GM23338 (cell line): Measurements from ENCODE around the gene EFCAB6. TPM values are rescaled to one million over a fixed set of nuclear protein-coding genes. Genes with fewer than 3 reads are reported as not detected.

Experiments used
- ATAC-seq: fragments of 200-7000 bp; cut with Tn5 transposase; 3 replicates; pipeline ENCODE4 v1.9.1; 2020
- DNase-seq: peaks from one replicate; pipeline ENCODE4 v3.0.0-alpha.2; 2015; ENCODE audit warnings: low spot score
- H2AFZ ChIP-seq: fragments of 200-600 bp; sonication (generic); 2 replicates; pipeline ENCODE4 v1.8.0; 2016; ENCODE audit warnings: antibody characterized with exemption, mild to moderate bottlenecking, moderate library complexity
- H3F3A ChIP-seq: fragments of 200-600 bp; sonication (generic); replicated peaks from 2 replicates; pipeline ENCODE4 v1.8.0; 2017; ENCODE audit warnings: antibody characterized with exemption, mixed run types, low read depth
- H3K27ac ChIP-seq: fragments of 200-600 bp; sonication (generic); 2 replicates; pipeline ENCODE4 v1.6.1; 2016; ENCODE audit warnings: low read depth
- H3K27me3 ChIP-seq: fragments of 200-600 bp; sonication (generic); 2 replicates; pipeline ENCODE4 v1.8.0; 2016; ENCODE audit warnings: mild to moderate bottlenecking, mixed run types, moderate library complexity; ENCODE audit not compliant: insufficient read depth
- H3K36me3 ChIP-seq: fragments of 200-600 bp; sonication (generic); 2 replicates; pipeline ENCODE4 v1.8.0; 2016; ENCODE audit warnings: mild to moderate bottlenecking; ENCODE audit not compliant: insufficient read depth
- H3K4me1 ChIP-seq: fragments of 200-600 bp; sonication (generic); 2 replicates; pipeline ENCODE4 v1.8.0; 2016; ENCODE audit warnings: mild to moderate bottlenecking, moderate library complexity; ENCODE audit not compliant: insufficient read depth
- H3K4me2 ChIP-seq: fragments of 200-600 bp; sonication (generic); 2 replicates; pipeline ENCODE4 v1.7.1; 2017; ENCODE audit warnings: mixed run types
- H3K4me3 ChIP-seq: fragments of 200-600 bp; sonication (generic); 2 replicates; pipeline ENCODE4 v1.6.1; 2016; ENCODE audit warnings: mixed run types
- H3K79me2 ChIP-seq: fragments of 200-600 bp; sonication (generic); replicated peaks from 2 replicates; pipeline ENCODE4 v1.8.0; 2017; ENCODE audit warnings: mild to moderate bottlenecking; ENCODE audit not compliant: insufficient read depth
- H3K9me2 ChIP-seq: fragments of 200-600 bp; sonication (generic); 2 replicates; pipeline ENCODE4 v1.8.0; 2017; ENCODE audit not compliant: insufficient read depth
- H4K20me1 ChIP-seq: fragments of 200-600 bp; sonication (generic); replicated peaks from 2 replicates; pipeline ENCODE4 v1.8.0; 2017; ENCODE audit warnings: mild to moderate bottlenecking; ENCODE audit not compliant: insufficient read depth
- H3K27ac Mint-ChIP-seq: 2 replicates; pipeline ENCODE4 v1.8.0; 2020; ENCODE audit warnings: inconsistent platforms, mild to moderate bottlenecking, moderate library complexity, mixed read lengths
- H3K27me3 Mint-ChIP-seq: 3 replicates; pipeline ENCODE4 v1.8.0; 2022; ENCODE audit warnings: low read depth, mild to moderate bottlenecking, moderate library complexity, mixed read lengths, inconsistent platforms; ENCODE audit not compliant: insufficient read depth, poor library complexity
- H3K36me3 Mint-ChIP-seq: 3 replicates; pipeline ENCODE4 v1.8.0; 2021; ENCODE audit warnings: low read depth, mild to moderate bottlenecking, inconsistent platforms, moderate library complexity, mixed read lengths
- H3K4me1 Mint-ChIP-seq: 3 replicates; pipeline ENCODE4 v1.8.0; 2020; ENCODE audit warnings: mild to moderate bottlenecking, inconsistent platforms, mixed read lengths
- H3K4me3 Mint-ChIP-seq: 3 replicates; pipeline ENCODE4 v1.8.0; 2021; ENCODE audit warnings: moderate library complexity, mild to moderate bottlenecking, inconsistent platforms, mixed read lengths
- H3K9me3 Mint-ChIP-seq: 3 replicates; pipeline ENCODE4 v1.8.0; 2020; ENCODE audit warnings: moderate library complexity, mild to moderate bottlenecking, inconsistent platforms, mixed read lengths
- CREB1 ChIP-seq: fragments of 250-450 bp; sonication (Bioruptor Pico); IDR thresholded peaks from 2 replicates; pipeline ENCODE4 v1.5.0; 2020; ENCODE audit warnings: low read depth, mild to moderate bottlenecking, moderate library complexity
- EZH2 ChIP-seq: fragments of 200-600 bp; sonication (generic); IDR thresholded peaks from one replicate; pipeline ENCODE4 v1.8.0; 2017; ENCODE audit warnings: antibody characterized with exemption, mild to moderate bottlenecking, low read depth; ENCODE audit not compliant: unreplicated experiment
- EZH2phosphoT487 ChIP-seq: fragments of 200-600 bp; sonication (generic); IDR thresholded peaks from one replicate; pipeline ENCODE4 v1.8.1; 2018; ENCODE audit warnings: antibody characterized with exemption; ENCODE audit not compliant: unreplicated experiment
- POLR2AphosphoS5 ChIP-seq: IDR thresholded peaks from 2 replicates; pipeline ENCODE4 v1.6.1; 2016; ENCODE audit warnings: antibody characterized with exemption, low read depth
- STAT1 ChIP-seq: IDR thresholded peaks from one replicate; pipeline ENCODE4 v1.6.1; 2016; ENCODE audit warnings: antibody characterized with exemption; ENCODE audit not compliant: unreplicated experiment
- ZNF331 ChIP-seq: fragments of 250-450 bp; sonication (Bioruptor Pico); IDR thresholded peaks from 2 replicates; pipeline ENCODE4 v1.5.0; 2020; ENCODE audit warnings: low read depth, mild to moderate bottlenecking, moderate library complexity
- ZNF462 ChIP-seq: fragments of 250-450 bp; sonication (Bioruptor Pico); IDR thresholded peaks from 2 replicates; pipeline ENCODE4 v1.5.0; 2020; ENCODE audit warnings: mild to moderate bottlenecking, moderate library complexity
- polyA plus RNA-seq: library from polyadenylated mRNA; unstranded; fragments of >200 nt; fragmentation: Nextera tagmentation; extraction: Ambion mirVana; gene quantifications from 2 replicates; pipeline ENCODE4 v1.2.1, GENCODE V29; 2016
- total RNA-seq: library from RNA; depleted of rRNA; stranded (reverse); fragments of >200 nt; shearing (Covaris generic); gene quantifications from 2 replicates; pipeline ENCODE4 v1.2.3, GENCODE V29; 2014

EFCAB6 gene
- total and polyA plus RNA-seq, 2 experiments from 2014 or later, result 1.1 to 1.8 TPM

- Histone ChIP-seq H3K27me3 (no peaks in the 10 kb centered on the region), H2AFZ (no peak overlapping the region), H3K4me3 (no peak overlapping the region), H4K20me1 (no peaks in the 10 kb centered on the region), H3K4me1 (no peaks in the 10 kb centered on the region), H3K27ac (no peak overlapping the region), H3F3A (no peaks in the 10 kb centered on the region), H3K9me2 (peaks cover 15% of the 10 kb centered on the region; the same call in 1 of the 2 replicates), H3K4me2 (no peak overlapping the region), H3K36me3 (no peaks in the 10 kb centered on the region), H3K79me2 (no peaks in the 10 kb centered on the region)
- Mint-ChIP-seq H3K36me3 (no peaks in the 10 kb centered on the region), H3K27me3 (peaks cover 1% of the 10 kb centered on the region), H3K4me1 (no peaks in the 10 kb centered on the region), H3K4me3 (no peak overlapping the region), H3K27ac (no peak overlapping the region), H3K9me3 (peaks cover 5% of the 10 kb centered on the region; the same call in 2 of the 3 replicates)
- no peak for ATAC-seq
- TF ChIP-seq CREB1 (no peak), EZH2 (no peak), ZNF331 (CRISPR knock-in tag) (no peak), STAT1 (no peak), ZNF462 (CRISPR knock-in tag) (no peak), EZH2phosphoT487 (no peak)
- no peak for DNase-seq
These were observed 307.3 kb downstream of the EFCAB6 start for GRCh38 chr22:43504666-43505261.

- Mint-ChIP-seq H3K4me1 (no peaks in the 10 kb centered on the region), H3K27ac (no peak overlapping the region), H3K36me3 (no peaks in the 10 kb centered on the region), H3K9me3 (peaks cover 4% of the 10 kb centered on the region; the same call in 1 of the 3 replicates), H3K27me3 (no peaks in the 10 kb centered on the region), H3K4me3 (no peak overlapping the region)
- Histone ChIP-seq H3F3A (no peaks in the 10 kb centered on the region), H3K27me3 (no peaks in the 10 kb centered on the region), H3K4me2 (no peak overlapping the region), H3K9me2 (peaks cover 15% of the 10 kb centered on the region; the same call in 1 of the 2 replicates), H3K4me3 (no peak overlapping the region), H2AFZ (no peak overlapping the region), H3K36me3 (no peaks in the 10 kb centered on the region), H3K4me1 (no peaks in the 10 kb centered on the region), H3K27ac (no peak overlapping the region), H4K20me1 (no peaks in the 10 kb centered on the region), H3K79me2 (no peaks in the 10 kb centered on the region)
- ATAC-seq (no peak), DNase-seq (no peak)
- TF ChIP-seq POLR2AphosphoS5, result no peak
- TF ChIP-seq ZNF462 (CRISPR knock-in tag), result no peak
These were observed 308.0 kb downstream of the EFCAB6 start for GRCh38 chr22:43504068-43504467.
